ENCODE data around the gene TNC. TPM values are rescaled to one million over a fixed set of nuclear protein-coding genes. Genes with fewer than 3 reads are reported as not detected.

TNC gene
- total and polyA plus RNA-seq, 2 donors (not counting 1 experiment from before 2014, with no cell fraction given), result not detected

DNA sequence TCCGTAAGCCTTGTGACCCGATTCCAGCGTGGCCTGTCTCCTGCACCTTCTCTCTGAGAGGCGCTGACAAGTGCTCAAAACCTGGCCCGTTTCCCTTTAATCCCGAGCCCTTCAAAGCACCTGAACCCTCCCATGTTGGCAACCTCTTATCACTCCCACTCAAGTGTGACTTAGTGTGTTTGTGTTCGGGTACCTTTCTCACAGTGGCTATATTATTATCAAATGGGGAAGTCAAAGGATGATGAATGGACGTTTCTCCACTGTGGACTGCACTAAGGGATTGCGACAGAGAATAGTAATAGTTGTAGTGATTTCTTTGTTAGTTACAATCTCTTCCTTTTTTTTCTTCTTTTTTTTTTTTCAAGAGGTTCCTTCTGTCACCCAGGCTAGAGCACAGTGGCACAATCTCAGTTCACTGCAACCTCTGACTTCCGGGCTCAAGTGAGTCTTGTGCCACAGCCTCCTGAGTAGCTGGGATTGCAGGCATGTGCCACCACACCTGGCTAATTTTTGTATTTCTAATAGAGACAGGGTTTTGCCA lies 122.2 kb downstream of the TNC start:
- Histone ChIP-seq H3K4me2 (replicated peaks; ENCODE audit: low read depth, low read length, poor library complexity, severe bottlenecking) (no peak overlapping the region), H3K4me1 (ENCODE audit: control insufficient read depth in 2 of 2, insufficient read depth in 2 of 2, low read length in 2 of 2) (no peaks in the 10 kb centered on the region), H3K4me3 (ENCODE audit: control extremely low read depth in 1 of 5, extremely low read depth in 1 of 5, insufficient read depth in 1 of 5, low read depth in 2 of 5, low read length in 4 of 5) (no peak overlapping the region), H3K27ac (ENCODE audit: low read length in 2 of 2) (no peak overlapping the region), H3K27me3 (replicated peaks in 1 of 4; ENCODE audit: control extremely low read depth in 1 of 4, control insufficient read depth in 3 of 4, insufficient read depth in 4 of 4, low read length in 3 of 4) (peaks cover 0 to 4% (median 0%) of the 10 kb centered on the region in 4 experiments), H4K20me1 (ENCODE audit: control insufficient read depth, insufficient read depth, low read length, poor library complexity, severe bottlenecking) (no peaks in the 10 kb centered on the region), H3K9ac (ENCODE audit: low read length) (no peak overlapping the region), H3K9me3 (ENCODE audit: control extremely low read depth in 1 of 3, control insufficient read depth in 2 of 3, insufficient read depth in 1 of 3, low read length in 2 of 3) (no peaks in the 10 kb centered on the region), H2AFZ (ENCODE audit: insufficient read depth, low read depth, low read length, poor library complexity, severe bottlenecking) (no peak overlapping the region), H3K79me2 (ENCODE audit: control insufficient read depth, insufficient read depth, low read length) (no peaks in the 10 kb centered on the region), H3K36me3 (replicated peaks in 1 of 2; ENCODE audit: control extremely low read depth in 1 of 2, control insufficient read depth in 1 of 2, extremely low read depth in 1 of 2, insufficient read depth in 2 of 2, low read length in 1 of 2) (no peaks in the 10 kb centered on the region)
- Mint-ChIP-seq H3K4me3 (no peak overlapping the region), H3K4me1 (no peaks in the 10 kb centered on the region), H3K27me3 (peaks cover 12% of the 10 kb centered on the region), H3K27ac (no peak overlapping the region), H3K9me3 (ENCODE audit: insufficient read depth) (no peaks in the 10 kb centered on the region)
- 100% methylated on average over 3 of the region's 10 CpGs for WGBS (ENCODE audit: insufficient coverage)
- no peak for DNase-seq
- CTCF ChIA-PET, result no interaction called here
- POLR2A ChIA-PET, result no interaction called here
- TF ChIP-seq EZH2 (IDR thresholded peaks at IDR 0.05; ENCODE audit: borderline replicate concordance, insufficient read depth, low read depth, low read length, poor library complexity, severe bottlenecking) (no peak), CTCF (IDR thresholded peaks at IDR 0.05) (no peak)
- ATAC-seq (ENCODE audit: low read depth), result no peak
- intact Hi-C loops (cut with micrococcal nuclease), result no loop called here

- no peaks in the 10 kb centered on the region for H3K36me3 ChIP-seq (replicated peaks in 1 of 2; ENCODE audit: control extremely low read depth in 1 of 2, control insufficient read depth in 1 of 2, extremely low read depth in 1 of 2, insufficient read depth in 2 of 2, low read length in 1 of 2)
- intact Hi-C loops (cut with micrococcal nuclease), result no loop called here
- POLR2A ChIA-PET, result no interaction called here
Observed at GRCh38 chr9:114994768-114995167, 123.2 kb downstream of the TNC start.

More at GRCh38 chr9:114994768-114995167, 123.2 kb downstream of the TNC start:
- Histone ChIP-seq H3K4me2 (replicated peaks; ENCODE audit: low read depth, low read length, poor library complexity, severe bottlenecking) (no peak overlapping the region), H3K9ac (ENCODE audit: low read length) (no peak overlapping the region), H3K4me3 (ENCODE audit: control extremely low read depth in 1 of 5, extremely low read depth in 1 of 5, insufficient read depth in 1 of 5, low read depth in 2 of 5, low read length in 4 of 5) (no peak overlapping the region), H3K4me1 (ENCODE audit: control insufficient read depth in 2 of 2, insufficient read depth in 2 of 2, low read length in 2 of 2) (peaks cover 0 to 3% of the 10 kb centered on the region in 2 donors), H3K27ac (ENCODE audit: low read length in 2 of 2) (no peak overlapping the region), H3K79me2 (ENCODE audit: control insufficient read depth, insufficient read depth, low read length) (no peaks in the 10 kb centered on the region), H3K9me3 (ENCODE audit: control extremely low read depth in 1 of 3, control insufficient read depth in 2 of 3, insufficient read depth in 1 of 3, low read length in 2 of 3) (no peaks in the 10 kb centered on the region), H2AFZ (ENCODE audit: insufficient read depth, low read depth, low read length, poor library complexity, severe bottlenecking) (no peak overlapping the region), H3K27me3 (replicated peaks in 1 of 4; ENCODE audit: control extremely low read depth in 1 of 4, control insufficient read depth in 3 of 4, insufficient read depth in 4 of 4, low read length in 3 of 4) (no peaks in the 10 kb centered on the region), H4K20me1 (ENCODE audit: control insufficient read depth, insufficient read depth, low read length, poor library complexity, severe bottlenecking) (no peaks in the 10 kb centered on the region)
- H3K27ac Mint-ChIP-seq, result no peak overlapping the region
- H3K4me3 Mint-ChIP-seq, result no peak overlapping the region
- H3K4me1 Mint-ChIP-seq, result peaks cover 3% of the 10 kb centered on the region
- DNase-seq (no peak), ATAC-seq (ENCODE audit: low read depth) (no peak)
- TF ChIP-seq CTCF (IDR thresholded peaks at IDR 0.05) (no peak), EZH2 (IDR thresholded peaks at IDR 0.05; ENCODE audit: borderline replicate concordance, insufficient read depth, low read depth, low read length, poor library complexity, severe bottlenecking) (no peak)
- CTCF ChIA-PET, result no interaction called here
- H3K9me3 Mint-ChIP-seq (ENCODE audit: insufficient read depth), result no peaks in the 10 kb centered on the region
- H3K27me3 Mint-ChIP-seq, result peaks cover 3% of the 10 kb centered on the region

Measured in B cell (primary cell).